MM.1S (cell line): ENCODE data around the gene C1orf74.

Experiments
- EZH2 ChIP-seq: fragments of 300-600 bp; sonication (generic); optimal IDR thresholded peaks from 2 replicates; pipeline ENCODE3; 2017; ENCODE audit warnings: low read depth, mild to moderate bottlenecking, antibody characterized with exemption, low read length, mixed read lengths
- EZH2phosphoT487 ChIP-seq: fragments of 300-600 bp; sonication (generic); IDR thresholded peaks from 2 replicates; pipeline ENCODE4 v1.6.1; 2018; ENCODE audit warnings: antibody characterized with exemption, low read length
- TF ChIP-seq, protein P1 (sequence below): fragments of 300-600 bp; sonication (generic); IDR thresholded peaks from 2 replicates; pipeline ENCODE4 v1.5.1; 2016; ENCODE audit warnings: antibody characterized with exemption, low read length, mixed read lengths

DNA sequence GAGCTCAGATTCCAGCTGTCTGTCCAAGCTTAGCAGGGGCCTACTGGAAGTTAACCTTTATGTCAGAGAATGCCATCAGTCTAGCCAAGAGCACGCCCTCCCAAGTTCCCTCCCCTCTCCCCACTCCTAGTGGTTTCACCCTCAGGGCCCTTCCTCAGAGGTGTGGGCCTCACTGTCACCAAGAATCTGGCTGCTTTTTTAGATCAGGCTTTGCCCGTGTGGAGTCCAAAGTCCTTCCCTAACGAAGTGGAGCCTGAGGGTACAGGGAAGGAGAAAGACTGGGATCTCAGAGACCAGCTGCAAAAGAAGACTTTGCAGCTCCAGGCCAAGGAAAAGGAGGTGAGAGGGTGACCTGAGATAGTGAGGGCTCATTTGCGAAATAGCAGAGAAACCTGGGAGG is 4.1 kb downstream of the C1orf74 start:
- TF ChIP-seq, protein P1, sequence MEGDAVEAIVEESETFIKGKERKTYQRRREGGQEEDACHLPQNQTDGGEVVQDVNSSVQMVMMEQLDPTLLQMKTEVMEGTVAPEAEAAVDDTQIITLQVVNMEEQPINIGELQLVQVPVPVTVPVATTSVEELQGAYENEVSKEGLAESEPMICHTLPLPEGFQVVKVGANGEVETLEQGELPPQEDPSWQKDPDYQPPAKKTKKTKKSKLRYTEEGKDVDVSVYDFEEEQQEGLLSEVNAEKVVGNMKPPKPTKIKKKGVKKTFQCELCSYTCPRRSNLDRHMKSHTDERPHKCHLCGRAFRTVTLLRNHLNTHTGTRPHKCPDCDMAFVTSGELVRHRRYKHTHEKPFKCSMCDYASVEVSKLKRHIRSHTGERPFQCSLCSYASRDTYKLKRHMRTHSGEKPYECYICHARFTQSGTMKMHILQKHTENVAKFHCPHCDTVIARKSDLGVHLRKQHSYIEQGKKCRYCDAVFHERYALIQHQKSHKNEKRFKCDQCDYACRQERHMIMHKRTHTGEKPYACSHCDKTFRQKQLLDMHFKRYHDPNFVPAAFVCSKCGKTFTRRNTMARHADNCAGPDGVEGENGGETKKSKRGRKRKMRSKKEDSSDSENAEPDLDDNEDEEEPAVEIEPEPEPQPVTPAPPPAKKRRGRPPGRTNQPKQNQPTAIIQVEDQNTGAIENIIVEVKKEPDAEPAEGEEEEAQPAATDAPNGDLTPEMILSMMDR: no peak
- TF ChIP-seq EZH2phosphoT487 (no peak), EZH2 (no peak)
